NCI-H187 treated with DMSO at 0.1 percent for 48 hours (cell line): ENCODE measurements around the gene SLC38A9.
"Not testable (repeated sequence)": the region's sequence is repeated elsewhere in the genome, so short reads cannot be mapped to it uniquely, and the experiment has no call there.

Experiments used
- DNase-seq: peaks from one replicate; lab custom pipeline; 2025; lab: John Stamatoyannopoulos, UW

Gene SLC38A9

DNA sequence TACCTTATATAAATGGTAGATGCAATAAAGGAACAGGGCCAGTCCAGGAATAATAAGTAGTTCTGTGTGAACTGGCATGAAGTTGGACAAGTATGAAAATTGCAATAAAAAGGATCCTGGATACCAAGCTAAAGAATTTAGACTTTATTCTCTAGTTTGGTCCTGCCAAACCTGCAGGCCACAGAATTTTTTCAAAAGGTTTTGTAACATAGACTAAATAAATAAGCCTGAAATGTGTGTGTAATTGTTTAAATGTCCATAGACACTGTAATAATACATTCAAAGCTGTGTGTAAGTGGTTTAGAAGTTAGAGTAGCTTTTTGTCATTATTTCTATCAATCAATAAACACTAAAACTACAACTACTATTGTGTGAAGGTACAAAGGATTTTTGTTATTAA is 101.6 kb downstream of the SLC38A9 start:
- no peak for DNase-seq

DNA sequence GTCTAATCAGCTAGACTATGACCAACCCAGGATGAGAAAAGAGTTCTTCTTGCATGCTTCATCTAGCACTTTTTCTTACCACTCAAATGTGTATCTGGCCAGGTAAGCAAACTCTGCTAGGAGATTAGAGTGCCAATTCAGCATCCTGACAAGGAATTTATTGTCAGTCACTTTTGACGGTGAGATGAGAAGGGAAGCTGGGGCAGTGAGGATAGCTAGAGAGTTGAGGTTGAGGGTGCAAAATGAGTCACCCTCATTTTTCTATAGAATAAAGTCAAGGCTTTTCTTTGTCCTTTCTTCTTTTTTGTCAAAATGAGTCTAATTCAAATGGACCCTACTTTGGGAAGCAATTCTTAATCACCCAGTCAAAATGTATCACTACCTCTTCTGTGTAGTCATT is 102.7 kb downstream of the SLC38A9 start:
- no peak for DNase-seq

DNA sequence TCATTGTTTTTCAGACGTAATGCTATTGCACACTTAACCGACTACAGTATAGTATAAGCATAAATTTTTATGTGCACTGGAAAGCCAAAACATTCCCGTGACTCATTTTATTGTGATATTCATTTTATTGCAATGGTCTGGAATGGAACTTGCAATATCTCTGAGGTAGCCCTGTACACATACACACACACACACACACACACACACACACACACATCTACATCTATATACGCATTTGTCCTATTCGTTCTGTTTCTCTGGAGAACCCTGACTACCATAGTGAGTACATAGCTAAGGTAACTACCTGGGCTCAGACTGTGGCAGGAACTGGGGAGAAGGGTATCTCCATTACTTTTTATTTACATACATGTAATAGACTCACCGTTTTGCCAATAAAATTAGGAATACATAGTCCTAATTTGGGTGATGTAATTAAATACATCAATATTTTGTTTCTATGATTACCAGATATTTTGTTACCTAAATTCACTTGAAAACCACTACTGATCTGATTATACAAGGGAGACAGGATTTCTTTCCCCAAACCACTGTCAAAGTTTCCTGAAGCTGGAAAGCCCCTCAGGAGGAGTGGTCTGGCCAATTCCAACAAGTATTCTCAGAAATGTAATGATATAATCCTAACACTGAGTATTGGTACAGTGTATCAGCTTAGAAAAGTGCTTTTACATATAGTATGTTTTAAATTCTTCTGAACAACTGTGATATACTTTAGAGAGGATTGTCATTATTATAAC is 103.4 kb downstream of the SLC38A9 start:
- no peak for DNase-seq

DNA sequence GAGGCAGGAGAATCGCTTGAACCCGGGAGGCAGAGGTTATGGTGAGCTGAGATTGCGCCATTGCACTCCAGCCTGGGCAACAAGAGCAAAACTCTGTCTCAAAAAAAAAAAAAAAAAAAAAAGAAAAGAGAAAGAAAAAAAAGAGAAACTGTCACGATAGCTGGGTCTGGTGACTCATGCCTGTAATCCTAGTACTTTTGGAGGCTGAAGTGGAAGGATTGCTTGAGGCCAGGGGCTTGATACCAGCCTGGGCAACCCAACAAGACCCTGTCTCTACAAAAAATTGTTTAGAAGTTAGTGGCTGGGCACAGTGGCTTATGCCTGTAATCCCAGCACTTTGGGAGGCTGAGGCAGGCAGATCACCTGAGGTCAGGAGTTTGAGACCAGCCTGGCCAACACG is 104.8 kb downstream of the SLC38A9 start:
- not testable (repeated sequence) for DNase-seq

DNA sequence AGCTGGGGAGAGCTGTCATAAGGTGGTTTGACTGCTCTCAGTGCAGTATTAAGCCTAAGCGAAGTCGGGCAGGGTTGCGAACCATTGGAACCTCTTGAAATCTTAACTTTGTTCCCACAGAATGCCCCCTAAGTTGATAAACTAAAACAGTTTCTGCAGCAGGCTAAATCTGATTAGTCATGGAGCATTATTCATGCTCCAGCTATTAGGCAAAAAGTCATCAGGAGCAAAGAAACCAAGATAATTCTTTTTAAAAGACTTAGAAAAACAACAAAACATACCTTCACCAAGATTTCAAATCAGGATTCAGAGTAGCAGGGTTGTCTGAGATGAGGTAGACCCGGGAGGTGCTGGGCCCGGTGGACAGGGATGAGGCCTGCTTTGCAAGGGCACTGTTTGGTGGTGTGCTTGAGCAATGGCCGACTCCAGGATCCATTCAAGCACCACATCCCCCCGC is 107.5 kb downstream of the SLC38A9 start:
- no peak for DNase-seq

DNA sequence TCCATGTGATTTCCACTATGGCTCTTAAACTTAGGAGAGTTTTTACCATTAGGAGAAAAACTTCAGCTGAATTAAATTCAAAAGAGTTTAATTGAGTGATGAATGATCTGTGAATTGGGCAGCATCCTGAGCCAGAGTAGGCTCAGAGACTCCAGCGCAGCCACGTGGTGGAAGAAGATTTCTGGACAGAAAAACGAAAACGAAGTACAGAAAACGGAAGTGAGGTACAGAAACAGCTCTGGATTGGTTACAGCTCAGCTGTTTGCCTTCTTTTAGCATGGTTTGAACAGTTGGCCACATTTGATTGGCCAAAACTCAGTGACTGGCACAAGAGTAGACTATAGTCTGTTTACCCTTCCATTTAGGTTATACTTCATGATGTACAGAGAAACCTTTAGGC is 108.2 kb downstream of the SLC38A9 start:
- DNase-seq = no peak

DNA sequence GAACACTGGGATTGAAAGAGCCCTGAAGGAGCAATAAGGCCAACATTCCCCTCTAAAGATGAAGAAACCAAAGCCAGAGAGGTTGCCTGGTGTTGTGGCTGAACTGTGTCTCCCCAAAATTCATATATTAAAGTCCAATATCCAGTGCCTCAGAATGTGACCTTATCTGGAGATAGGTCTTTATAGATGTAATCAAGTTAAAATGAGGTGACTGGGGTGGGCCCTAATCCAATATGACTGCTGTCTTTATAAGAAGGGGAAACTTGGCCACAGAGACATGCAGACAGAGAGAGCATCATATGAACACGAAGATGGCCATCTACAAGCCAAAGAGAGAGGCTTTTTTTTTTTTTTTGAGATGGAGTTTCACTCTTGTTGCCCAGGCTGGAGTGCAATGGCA is 110.5 kb downstream of the SLC38A9 start:
- DNase-seq = no peak

DNA sequence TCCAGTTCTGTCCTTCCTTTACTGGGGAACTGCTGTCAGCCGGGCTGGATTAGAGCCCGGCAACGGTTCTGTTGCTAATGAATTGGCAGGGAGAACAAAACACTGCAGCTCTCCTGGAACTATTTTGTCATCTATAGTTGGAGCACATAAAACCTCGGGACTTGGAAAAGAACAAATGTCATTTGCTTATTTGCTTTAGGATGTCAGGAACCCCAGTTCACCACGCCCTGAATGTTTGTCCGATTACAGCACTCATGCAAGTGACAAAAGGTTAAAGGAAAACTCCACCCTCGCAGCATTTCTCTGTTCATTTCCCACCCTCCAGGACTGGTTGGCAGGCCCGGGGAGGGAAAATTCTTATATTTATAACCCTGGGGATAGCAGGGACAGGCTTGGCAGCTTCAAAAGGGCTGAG is 110.9 kb downstream of the SLC38A9 start:
- DNase-seq = no peak

DNA sequence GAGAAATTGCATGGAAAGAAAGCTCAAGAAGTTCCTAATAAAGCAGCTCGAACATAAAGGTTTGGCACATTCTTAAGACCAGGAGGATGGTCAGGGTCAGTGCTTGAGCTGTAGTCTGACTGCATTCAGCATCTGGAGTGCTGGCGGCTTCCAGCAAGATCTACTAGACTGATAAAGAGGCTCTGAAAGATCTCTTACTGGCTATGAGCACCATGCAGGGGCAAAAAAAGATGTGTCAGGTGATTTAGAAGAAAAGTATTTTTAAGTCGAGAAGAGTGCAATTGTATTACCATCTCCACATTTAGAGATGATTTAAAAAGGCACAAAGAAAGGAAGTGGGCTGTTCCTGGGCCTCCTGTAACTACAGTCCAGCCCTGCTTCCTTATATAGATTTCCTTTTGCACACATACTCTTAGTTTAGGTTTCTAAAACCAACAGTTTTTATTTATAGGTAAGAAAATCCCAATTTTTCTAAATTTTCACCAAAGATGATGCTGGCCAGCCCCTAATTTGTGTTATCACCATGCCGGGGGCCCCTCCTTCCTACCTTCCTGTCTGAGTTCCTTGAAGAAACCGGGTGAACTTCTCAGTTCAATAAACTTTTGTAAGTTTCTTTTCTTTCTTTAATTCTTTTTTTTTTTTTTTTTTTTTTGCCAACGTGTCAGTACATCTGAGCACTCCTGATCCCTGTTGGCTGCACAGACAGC is 111.5 kb downstream of the SLC38A9 start:
- no peak for DNase-seq

DNA sequence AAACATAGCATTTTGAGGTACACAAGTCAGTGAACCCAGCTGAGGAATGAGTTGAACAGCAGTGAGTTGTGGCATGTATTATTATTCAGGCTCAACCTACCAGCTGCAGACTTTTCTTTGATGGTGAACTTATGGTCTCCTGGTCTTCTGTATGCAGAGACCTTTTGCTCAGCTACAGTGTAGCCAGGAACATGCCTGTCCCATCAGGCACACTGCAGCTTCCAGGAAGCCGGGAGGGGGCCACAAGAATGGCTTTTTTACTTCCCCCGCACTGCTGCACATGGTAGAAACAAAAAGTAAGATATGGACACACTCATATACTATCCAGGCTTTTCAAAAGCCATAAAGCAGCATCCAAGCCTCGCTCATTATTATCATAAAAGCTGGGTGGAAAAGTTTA is 112.0 kb downstream of the SLC38A9 start:
- no peak for DNase-seq

DNA sequence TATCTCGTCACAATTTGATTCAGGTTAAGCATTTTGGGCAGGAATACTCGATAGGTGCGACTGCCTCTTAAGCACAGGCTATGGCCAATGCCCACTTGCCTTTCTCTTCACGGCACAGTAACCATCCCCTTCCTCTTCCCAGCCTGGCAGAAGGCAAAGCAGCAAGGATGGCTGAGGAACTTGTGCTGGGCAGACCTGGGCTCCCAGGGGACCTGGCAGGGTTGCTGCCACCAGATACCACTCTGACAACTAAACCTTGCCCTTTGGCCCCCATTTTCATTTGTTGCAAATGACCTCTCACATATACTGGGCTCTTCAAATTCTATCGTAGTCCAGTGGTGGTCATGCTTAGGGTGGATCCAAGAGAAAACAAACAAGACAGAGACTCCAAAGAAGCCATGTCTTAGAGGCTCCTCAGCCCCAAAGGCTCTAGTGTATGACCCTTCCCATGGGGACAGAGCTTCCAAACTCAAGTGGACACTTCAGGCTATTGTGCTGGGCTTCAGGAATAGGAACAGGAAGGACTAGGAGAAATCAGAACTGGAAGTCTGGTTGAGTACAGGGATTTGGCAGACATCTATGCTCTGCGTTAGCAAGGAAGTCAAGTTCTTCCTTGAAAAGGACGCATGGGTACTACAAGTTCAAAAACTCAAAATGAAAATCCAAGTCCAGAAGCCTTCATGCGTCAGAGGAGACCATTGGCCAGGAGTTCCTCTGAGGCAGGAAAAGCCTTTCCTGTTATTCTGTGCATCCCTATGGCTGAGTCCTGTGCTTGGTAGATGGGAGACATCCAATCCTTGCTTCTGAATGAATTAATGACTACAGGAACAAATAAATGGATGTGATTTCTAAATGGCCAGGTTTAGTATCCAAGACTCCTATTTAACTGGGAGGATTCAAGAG is 112.7 kb downstream of the SLC38A9 start:
- DNase-seq = no peak

DNA sequence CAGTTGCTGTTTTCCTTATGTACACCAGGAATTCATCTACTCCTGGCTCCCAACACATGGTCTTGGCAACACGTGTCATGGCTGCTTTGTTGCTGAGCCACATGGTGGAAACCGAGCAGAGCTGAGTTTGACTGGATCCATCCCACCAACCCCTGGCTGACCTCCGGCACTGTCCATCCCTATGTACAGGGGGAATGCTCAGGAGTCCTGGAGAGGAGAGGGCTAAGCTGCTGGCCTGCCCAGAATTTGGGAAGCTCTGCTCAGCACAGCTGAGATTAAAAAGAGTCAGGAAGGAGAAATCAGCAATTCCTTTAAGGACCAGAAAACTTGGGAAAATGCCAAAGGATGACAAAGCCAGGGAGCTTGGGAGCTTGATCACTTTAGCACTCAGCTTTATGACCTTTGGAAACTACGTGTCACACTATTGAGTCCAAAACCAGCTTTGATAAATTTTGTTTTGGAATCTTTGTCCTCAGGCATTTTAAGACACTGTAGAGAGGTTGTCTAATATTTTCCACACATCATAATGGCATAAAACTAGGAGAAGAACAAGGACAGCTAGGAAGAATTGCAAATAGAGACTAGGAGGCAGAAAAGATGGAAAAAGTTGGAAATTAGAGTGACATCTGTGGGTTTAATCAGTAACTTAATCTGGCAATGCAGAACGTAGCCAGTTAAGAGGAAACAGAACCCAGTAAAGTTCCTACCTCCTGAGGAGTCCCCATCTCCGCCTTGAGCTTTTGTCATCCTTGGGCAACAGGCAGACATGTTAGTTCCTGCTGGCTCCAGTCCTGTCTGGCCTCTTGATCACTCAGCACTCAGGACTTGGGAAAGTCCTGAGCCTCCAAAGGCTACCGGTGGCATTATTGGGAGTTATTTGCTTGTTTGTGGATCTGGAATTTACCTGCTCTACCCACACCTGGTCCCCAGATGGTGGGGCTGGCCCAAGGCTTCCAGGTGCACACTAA is 114.8 kb downstream of the SLC38A9 start:
- DNase-seq = no peak

DNA sequence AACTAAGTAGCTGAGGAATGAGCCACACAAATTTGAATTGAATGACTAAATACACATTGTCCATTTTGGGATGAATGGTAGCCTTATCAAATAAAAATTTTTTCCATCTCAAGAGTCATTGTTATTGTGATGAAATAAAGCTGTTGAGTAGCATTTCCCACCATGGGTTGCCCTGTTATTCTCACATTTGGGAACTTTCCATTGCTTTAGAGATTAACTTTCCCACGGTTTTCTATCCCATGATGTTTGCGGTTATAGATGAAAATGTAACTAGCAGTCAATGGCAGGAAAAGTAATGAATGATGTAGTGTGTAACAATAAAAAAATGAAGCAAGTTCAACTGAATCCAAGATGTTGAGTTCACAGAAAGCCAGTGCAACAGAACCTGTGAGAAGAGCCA is 117.5 kb downstream of the SLC38A9 start:
- DNase-seq = no peak

DNA sequence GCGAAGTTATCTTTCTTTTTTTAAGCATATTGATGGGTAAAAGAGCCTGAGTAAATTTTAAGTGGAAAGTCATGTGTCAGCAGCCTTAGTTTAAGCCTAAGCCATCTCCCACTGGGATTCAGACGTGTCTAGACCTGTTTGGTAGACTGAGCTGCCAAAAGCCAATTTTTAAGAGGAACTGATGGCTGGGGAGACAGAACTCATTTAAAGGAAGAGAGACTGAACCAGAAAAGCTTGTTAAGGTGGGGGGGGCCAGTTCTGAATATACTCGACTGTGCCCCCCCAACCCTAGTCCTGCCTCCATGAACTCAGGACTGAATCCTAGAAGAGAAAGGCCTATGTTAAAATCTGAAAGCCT is 119.0 kb downstream of the SLC38A9 start:
- DNase-seq = peak; percentile 27

DNA sequence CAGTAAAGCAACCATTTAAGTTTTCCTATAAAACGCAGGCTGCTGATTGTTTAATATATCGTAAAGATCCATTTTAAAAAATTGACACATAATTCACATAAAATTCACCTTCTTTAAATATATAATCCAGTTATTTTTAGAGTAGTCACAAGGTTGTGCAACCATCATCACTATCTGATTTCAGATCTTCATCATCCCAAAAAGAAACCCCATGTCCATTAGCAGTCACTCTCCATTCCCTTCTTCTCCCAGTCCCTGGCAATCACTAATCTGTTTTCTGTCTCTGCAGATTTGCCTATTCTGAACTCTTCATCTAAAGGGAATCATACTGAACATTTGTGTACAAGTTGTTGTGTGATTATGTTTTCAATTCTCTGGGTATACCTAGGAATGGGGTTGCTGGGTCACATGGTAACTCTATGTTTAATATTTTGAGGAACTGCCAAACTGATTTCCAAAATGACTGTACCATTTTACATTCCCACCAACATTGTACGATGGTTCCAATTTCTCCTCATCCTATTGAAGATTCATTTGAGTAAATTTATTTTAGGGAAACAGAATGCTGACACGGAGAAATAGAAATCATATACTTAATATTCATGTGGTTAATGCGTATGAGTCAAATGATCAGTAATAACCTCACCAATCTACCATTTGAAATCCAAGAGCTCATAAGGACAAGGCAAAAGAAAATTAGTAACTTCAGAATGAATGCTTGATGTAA is 119.6 kb downstream of the SLC38A9 start:
- no peak for DNase-seq

DNA sequence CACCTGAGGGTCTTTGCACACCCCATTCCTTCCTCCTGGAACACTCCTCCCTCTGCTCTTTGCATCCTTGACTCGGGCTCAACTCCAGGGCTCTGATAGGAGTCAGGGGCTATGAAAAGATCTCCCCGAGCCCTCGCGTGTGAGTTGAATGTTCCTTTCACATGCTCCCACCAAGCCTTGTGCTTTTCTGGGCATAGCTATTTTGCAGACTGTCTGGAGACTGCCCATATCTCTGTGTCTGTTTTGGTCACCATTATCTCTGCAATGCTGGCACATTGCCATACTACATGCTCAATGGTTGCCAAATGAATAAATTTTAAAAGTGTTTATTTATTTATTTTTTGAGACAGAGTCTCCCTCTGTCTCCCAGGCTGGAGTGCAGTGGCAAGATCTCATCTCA is 120.4 kb downstream of the SLC38A9 start:
- no peak for DNase-seq

DNA sequence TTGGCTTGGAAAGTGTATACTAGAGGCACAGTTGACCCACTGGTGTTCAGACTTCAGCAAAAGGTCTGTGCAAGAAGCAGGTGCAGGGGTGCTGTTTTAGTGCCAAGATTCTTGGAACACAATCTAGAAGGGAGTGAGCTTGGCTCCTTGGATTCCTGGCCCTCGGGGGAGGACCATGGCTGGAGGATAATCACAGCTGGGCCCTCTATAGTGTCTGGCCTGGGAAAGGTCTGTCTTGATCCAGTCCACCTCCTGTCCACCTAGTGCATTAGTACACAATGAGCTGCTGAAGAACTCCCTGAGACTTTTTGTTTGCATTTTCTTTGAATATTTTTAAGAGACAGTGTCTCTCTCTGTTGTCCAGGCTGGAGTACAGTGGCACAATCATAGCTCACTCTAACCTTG is 126.9 kb downstream of the SLC38A9 start:
- no peak for DNase-seq

DNA sequence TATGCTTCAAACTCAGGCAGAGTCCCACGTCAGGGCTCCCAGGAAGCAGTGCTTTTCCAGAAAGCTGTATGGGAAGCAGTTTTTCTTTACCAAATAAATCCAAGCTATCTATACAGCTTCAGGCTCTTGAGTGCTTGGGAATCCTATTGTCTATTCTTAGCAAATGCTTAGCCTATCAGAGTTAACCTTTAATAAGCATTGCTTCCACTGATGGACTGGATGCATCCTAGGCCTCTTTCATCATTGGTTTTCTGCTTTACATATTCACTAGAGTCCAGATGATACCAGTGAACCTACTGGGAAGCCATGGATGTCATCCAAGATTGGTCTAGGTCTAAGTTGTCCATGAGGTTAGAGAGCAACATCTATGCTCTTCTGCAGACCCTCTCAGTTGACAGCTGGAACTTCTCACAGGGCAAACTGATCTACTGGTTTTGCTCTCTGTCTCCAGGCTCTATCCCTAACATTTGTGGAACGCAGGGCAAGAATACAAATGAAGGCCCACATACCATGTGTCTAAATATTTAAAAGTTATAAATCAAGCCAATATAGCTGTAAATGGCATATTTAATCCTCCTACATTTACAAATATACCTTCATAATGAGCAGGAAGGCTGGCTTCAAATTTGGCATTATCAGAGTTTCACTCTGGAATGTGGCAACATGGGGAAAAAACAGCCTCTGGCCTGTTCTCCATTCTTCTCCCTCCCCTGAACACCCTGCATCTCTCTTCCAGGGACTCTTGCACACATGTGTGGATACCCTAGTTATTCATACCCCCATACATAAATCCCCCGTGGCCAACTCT is 127.5 kb downstream of the SLC38A9 start:
- DNase-seq = no peak

DNA sequence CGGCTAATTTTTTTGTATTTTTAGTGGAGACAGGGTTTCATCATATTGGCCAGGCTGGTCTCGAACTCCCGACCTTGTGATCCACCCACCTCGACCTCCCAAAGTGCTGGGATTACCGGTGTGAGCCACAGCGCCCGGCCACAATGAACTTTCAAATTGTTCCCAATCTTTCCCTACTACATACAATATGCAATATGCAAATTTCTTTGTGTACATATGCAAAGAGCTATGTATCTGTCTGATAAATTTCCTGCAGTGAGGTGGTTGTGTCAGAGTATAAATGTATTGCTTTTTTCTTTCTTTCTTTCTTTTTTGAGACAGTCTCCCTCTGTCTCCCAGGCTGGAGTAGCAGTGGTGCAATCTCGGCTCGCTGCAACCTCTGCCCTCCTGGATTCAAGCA is 128.5 kb downstream of the SLC38A9 start:
- no peak for DNase-seq

DNA sequence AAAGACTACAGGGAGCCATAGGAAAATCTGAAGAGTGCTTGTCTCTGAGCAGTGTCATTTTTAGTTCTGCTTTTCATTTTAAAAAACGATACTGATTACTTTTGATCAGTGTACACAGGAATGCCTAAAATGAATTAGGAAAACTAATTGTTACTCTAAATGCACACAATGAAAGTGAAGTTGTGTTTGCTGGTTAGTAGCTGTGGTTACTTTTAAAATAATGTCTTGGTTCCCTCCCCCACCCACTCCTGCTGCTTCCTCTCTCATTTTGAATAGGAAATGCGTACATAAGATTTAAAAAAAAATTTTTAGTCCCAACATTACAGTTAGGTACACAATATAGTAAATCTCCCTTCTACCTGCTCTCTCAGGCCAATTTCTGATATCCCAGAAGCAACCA is 129.9 kb downstream of the SLC38A9 start:
- DNase-seq = no peak
